GM19324 (cell line): Measurements from ENCODE around the gene RSAD2.

Experiments
- ATAC-seq: cut with Tn5 transposase; IDR thresholded peaks from one replicate; pipeline ENCODE4 v1.9.1; 2021; ENCODE audit warnings: mild to moderate bottlenecking, moderate library complexity; ENCODE audit not compliant: unreplicated experiment, low FRiP score

The RSAD2 gene

GRCh38 chr2:6941299-6942046 lies 63.9 kb downstream of the RSAD2 start:
- ATAC-seq, result no peak

- ATAC-seq, result no peak
These were observed 65.3 kb downstream of the RSAD2 start for GRCh38 chr2:6942848-6943247.

- ATAC-seq, result no peak
These were observed 65.9 kb downstream of the RSAD2 start for GRCh38 chr2:6943523-6943922.

DNA sequence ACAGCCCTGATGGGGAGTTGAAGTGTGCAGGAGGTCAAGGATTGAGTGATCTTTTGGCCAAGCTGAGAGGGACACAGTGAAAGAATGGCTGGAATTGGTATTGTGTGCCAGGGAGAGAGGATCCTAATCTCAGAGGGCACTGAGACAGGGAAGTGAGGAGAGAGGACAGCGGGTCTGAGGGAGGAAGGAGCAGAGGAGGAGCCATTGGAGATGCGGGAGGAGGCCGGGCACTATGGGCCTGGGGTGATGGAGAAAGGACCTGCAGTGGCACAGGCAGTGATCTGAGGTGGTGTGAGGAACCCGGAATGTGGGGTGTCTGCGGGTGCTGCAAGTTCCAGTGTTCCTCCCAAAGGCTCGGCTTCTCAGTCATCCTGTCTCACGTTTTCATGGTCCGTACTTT lies 66.4 kb downstream of the RSAD2 start:
- ATAC-seq, result no peak

DNA sequence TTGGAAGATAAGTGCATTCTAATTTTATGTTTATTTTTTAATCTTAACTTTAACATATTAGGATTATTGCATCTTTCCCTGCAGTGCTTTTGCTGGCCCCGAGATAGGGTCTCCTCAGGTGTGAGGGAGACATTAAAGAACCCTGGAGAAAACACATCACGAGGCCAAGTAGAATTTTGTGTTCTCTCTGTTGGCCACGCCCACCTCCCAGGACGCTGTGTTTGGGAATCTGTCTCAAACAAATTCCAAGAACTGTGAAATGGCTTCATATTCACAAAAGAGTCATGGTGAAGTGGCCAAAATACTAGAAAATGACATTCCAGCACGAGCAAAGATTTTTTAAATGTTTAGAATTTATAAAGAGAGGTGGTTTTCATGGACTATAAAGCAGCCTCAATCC lies 67.0 kb downstream of the RSAD2 start:
- no peak for ATAC-seq

DNA sequence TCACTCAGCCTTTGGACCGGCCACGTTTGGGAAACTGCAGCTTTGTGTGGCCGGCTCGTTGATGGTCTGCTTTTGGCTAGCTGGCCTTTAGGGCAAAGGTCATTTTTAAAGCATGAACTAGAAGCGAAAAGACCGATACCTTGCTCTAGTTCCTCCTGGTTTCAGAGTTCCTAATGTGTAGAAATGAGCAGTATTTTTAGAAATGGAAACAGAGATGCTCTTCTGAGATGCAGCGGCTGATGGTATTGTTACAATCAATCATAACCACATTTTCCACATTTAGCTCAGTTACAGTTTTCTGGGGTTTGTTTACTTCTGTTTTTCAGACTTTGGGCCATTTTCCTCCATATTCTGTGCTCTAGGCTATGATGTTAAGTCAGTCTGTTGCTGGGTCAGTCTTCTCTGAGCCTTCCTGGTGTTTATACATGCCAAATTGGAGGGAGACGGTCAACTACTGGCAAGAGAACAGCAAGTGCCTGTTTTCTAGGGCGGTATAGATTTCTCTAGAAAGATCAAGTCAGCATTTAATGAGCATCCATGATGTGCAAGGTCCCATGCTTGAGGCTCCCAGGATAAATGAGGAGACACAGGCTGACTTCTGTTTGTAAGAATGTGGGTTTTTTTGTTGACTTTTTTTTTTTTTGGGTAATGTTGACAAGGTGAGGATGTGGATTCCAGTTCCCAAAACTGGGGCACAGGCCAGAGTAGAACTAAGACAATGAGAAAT lies 67.7 kb downstream of the RSAD2 start:
- ATAC-seq, result peak; percentile 92

- no peak for ATAC-seq
These were observed 68.2 kb downstream of the RSAD2 start for GRCh38 chr2:6945821-6946220.

GRCh38 chr2:6946722-6947121 lies 69.1 kb downstream of the RSAD2 start:
- ATAC-seq, result no peak
